ENCODE data around the gene DNAJC15. TPM values are rescaled to one million over a fixed set of nuclear protein-coding genes. Genes with fewer than 3 reads are reported as not detected.

Gene DNAJC15
- total and polyA plus RNA-seq, 2 of the 8 experiments (the other 6 are each of a cell fraction or from before 2014, with no cell fraction given), result 5.8 to 20.8 TPM

GRCh38 chr13:43154156-43154651 lies 130.8 kb downstream of the DNAJC15 start (continued):
- TF ChIP-seq, protein P1, sequence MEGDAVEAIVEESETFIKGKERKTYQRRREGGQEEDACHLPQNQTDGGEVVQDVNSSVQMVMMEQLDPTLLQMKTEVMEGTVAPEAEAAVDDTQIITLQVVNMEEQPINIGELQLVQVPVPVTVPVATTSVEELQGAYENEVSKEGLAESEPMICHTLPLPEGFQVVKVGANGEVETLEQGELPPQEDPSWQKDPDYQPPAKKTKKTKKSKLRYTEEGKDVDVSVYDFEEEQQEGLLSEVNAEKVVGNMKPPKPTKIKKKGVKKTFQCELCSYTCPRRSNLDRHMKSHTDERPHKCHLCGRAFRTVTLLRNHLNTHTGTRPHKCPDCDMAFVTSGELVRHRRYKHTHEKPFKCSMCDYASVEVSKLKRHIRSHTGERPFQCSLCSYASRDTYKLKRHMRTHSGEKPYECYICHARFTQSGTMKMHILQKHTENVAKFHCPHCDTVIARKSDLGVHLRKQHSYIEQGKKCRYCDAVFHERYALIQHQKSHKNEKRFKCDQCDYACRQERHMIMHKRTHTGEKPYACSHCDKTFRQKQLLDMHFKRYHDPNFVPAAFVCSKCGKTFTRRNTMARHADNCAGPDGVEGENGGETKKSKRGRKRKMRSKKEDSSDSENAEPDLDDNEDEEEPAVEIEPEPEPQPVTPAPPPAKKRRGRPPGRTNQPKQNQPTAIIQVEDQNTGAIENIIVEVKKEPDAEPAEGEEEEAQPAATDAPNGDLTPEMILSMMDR (IDR thresholded peaks at IDR 0.05; ENCODE audit: control extremely low read depth in 1 of 3, insufficient read depth in 1 of 3, low read depth in 1 of 3, low read length in 3 of 3), result no peak
- no peak for TF ChIP-seq TBP (IDR thresholded peaks at IDR 0.05; ENCODE audit: low read depth, low read length)
- TF ChIP-seq, protein P2, sequence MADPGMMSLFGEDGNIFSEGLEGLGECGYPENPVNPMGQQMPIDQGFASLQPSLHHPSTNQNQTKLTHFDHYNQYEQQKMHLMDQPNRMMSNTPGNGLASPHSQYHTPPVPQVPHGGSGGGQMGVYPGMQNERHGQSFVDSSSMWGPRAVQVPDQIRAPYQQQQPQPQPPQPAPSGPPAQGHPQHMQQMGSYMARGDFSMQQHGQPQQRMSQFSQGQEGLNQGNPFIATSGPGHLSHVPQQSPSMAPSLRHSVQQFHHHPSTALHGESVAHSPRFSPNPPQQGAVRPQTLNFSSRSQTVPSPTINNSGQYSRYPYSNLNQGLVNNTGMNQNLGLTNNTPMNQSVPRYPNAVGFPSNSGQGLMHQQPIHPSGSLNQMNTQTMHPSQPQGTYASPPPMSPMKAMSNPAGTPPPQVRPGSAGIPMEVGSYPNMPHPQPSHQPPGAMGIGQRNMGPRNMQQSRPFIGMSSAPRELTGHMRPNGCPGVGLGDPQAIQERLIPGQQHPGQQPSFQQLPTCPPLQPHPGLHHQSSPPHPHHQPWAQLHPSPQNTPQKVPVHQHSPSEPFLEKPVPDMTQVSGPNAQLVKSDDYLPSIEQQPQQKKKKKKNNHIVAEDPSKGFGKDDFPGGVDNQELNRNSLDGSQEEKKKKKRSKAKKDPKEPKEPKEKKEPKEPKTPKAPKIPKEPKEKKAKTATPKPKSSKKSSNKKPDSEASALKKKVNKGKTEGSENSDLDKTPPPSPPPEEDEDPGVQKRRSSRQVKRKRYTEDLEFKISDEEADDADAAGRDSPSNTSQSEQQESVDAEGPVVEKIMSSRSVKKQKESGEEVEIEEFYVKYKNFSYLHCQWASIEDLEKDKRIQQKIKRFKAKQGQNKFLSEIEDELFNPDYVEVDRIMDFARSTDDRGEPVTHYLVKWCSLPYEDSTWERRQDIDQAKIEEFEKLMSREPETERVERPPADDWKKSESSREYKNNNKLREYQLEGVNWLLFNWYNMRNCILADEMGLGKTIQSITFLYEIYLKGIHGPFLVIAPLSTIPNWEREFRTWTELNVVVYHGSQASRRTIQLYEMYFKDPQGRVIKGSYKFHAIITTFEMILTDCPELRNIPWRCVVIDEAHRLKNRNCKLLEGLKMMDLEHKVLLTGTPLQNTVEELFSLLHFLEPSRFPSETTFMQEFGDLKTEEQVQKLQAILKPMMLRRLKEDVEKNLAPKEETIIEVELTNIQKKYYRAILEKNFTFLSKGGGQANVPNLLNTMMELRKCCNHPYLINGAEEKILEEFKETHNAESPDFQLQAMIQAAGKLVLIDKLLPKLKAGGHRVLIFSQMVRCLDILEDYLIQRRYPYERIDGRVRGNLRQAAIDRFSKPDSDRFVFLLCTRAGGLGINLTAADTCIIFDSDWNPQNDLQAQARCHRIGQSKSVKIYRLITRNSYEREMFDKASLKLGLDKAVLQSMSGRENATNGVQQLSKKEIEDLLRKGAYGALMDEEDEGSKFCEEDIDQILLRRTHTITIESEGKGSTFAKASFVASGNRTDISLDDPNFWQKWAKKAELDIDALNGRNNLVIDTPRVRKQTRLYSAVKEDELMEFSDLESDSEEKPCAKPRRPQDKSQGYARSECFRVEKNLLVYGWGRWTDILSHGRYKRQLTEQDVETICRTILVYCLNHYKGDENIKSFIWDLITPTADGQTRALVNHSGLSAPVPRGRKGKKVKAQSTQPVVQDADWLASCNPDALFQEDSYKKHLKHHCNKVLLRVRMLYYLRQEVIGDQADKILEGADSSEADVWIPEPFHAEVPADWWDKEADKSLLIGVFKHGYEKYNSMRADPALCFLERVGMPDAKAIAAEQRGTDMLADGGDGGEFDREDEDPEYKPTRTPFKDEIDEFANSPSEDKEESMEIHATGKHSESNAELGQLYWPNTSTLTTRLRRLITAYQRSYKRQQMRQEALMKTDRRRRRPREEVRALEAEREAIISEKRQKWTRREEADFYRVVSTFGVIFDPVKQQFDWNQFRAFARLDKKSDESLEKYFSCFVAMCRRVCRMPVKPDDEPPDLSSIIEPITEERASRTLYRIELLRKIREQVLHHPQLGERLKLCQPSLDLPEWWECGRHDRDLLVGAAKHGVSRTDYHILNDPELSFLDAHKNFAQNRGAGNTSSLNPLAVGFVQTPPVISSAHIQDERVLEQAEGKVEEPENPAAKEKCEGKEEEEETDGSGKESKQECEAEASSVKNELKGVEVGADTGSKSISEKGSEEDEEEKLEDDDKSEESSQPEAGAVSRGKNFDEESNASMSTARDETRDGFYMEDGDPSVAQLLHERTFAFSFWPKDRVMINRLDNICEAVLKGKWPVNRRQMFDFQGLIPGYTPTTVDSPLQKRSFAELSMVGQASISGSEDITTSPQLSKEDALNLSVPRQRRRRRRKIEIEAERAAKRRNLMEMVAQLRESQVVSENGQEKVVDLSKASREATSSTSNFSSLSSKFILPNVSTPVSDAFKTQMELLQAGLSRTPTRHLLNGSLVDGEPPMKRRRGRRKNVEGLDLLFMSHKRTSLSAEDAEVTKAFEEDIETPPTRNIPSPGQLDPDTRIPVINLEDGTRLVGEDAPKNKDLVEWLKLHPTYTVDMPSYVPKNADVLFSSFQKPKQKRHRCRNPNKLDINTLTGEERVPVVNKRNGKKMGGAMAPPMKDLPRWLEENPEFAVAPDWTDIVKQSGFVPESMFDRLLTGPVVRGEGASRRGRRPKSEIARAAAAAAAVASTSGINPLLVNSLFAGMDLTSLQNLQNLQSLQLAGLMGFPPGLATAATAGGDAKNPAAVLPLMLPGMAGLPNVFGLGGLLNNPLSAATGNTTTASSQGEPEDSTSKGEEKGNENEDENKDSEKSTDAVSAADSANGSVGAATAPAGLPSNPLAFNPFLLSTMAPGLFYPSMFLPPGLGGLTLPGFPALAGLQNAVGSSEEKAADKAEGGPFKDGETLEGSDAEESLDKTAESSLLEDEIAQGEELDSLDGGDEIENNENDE (IDR thresholded peaks at IDR 0.05; ENCODE audit: insufficient replicate concordance, low read length), result no peak
- no peak for TF ChIP-seq MAFK (IDR thresholded peaks at IDR 0.05; ENCODE audit: low read depth, low read length)
- TF ChIP-seq TAF7 (optimal IDR thresholded peaks at IDR 0.05; ENCODE audit: borderline replicate concordance, low read depth, low read length), result no peak
- no peak for TF ChIP-seq SUZ12 (IDR thresholded peaks at IDR 0.05; ENCODE audit: low read length)
- TF ChIP-seq BRCA1 (IDR thresholded peaks at IDR 0.05; ENCODE audit: low read depth, low read length), result no peak
- TF ChIP-seq KDM1A (IDR thresholded peaks at IDR 0.05; ENCODE audit: borderline replicate concordance, low read length), result no peak
- TF ChIP-seq SP1 (IDR thresholded peaks at IDR 0.05; ENCODE audit: low read depth, low read length), result no peak
